ENCODE data around the gene BCAP31. TPM values are rescaled to one million over a fixed set of nuclear protein-coding genes. Genes with fewer than 3 reads are reported as not detected.

BCAP31 gene
- total RNA-seq, 1 experiment from 2014 or later: 522 TPM

GRCh38 chrX:153686711-153687110, 37.5 kb downstream of the BCAP31 start:
- H3K79me2 ChIP-seq (ENCODE audit: low read depth): no peaks in the 10 kb centered on the region
- no peaks in the 10 kb centered on the region for H3K27me3 ChIP-seq (ENCODE audit: insufficient read depth, low read depth)
- H3K27ac ChIP-seq: no peak overlapping the region
- peak overlapping the region; percentile 72; the same call in 1 of the 2 replicates for H3K4me2 ChIP-seq
- H2AFZ ChIP-seq: no peak overlapping the region
- TF ChIP-seq EZH2 (IDR thresholded peaks at IDR 0.05; ENCODE audit: low read depth) (no peak), CTCF (conservative IDR thresholded peaks at IDR 0.05) (no peak)
- CTCF ChIA-PET: interaction anchor here (0.6 kb wide), 2 partner anchors 25 to 86 kb away, joined by 3 to 6 read pairs; no protein-coding TSS in a partner anchor
- H3F3A ChIP-seq (ENCODE audit: insufficient read depth, low read depth): no peaks in the 10 kb centered on the region
- H3K4me3 ChIP-seq: no peak overlapping the region
- no peaks in the 10 kb centered on the region for H3K9me3 ChIP-seq (ENCODE audit: insufficient read depth, low read depth)
- intact Hi-C loops (cut with micrococcal nuclease; ENCODE audit: unreplicated experiment): no loop called here
- POLR2A ChIA-PET (ENCODE audit: unreplicated experiment): interaction anchor here (0.7 kb wide), 1 partner anchor 13 kb away, joined by 3 read pairs; the partner anchor contains the start of gene PNCK
- H4K20me1 ChIP-seq (ENCODE audit: insufficient read depth): no peaks in the 10 kb centered on the region
- no peaks in the 10 kb centered on the region for H3K9me2 ChIP-seq (ENCODE audit: insufficient read depth)
- no peak for DNase-seq
- no peaks in the 10 kb centered on the region for H3K36me3 ChIP-seq (ENCODE audit: low read depth)
- no peaks in the 10 kb centered on the region for H3K4me1 ChIP-seq (replicated peaks; ENCODE audit: insufficient read depth)
- no TSS peak for BruUV-seq (replicated peaks)

GRCh38 chrX:153685751-153686696, 38.2 kb downstream of the BCAP31 start:
- POLR2A ChIA-PET (ENCODE audit: unreplicated experiment): no interaction called here
- TF ChIP-seq EZH2 (IDR thresholded peaks at IDR 0.05; ENCODE audit: low read depth) (no peak), CTCF (conservative IDR thresholded peaks at IDR 0.05) (no peak)
- Histone ChIP-seq H4K20me1 (ENCODE audit: insufficient read depth) (no peaks in the 10 kb centered on the region), H3K9me2 (ENCODE audit: insufficient read depth) (no peaks in the 10 kb centered on the region), H3K36me3 (ENCODE audit: low read depth) (no peaks in the 10 kb centered on the region), H2AFZ (no peak overlapping the region), H3F3A (ENCODE audit: insufficient read depth, low read depth) (no peaks in the 10 kb centered on the region), H3K9me3 (ENCODE audit: insufficient read depth, low read depth) (no peaks in the 10 kb centered on the region), H3K4me1 (replicated peaks; ENCODE audit: insufficient read depth) (no peaks in the 10 kb centered on the region), H3K27ac (no peak overlapping the region), H3K27me3 (ENCODE audit: insufficient read depth, low read depth) (no peaks in the 10 kb centered on the region), H3K4me2 (no peak overlapping the region), H3K4me3 (no peak overlapping the region), H3K79me2 (ENCODE audit: low read depth) (no peaks in the 10 kb centered on the region)
- DNase-seq: no peak
- CTCF ChIA-PET: interaction anchor here (0.5 to 0.7 kb wide), 4 partner anchors 26 to 87 kb away, joined by 3 to 6 read pairs (median 3); no protein-coding TSS in a partner anchor
- intact Hi-C loops (cut with micrococcal nuclease; ENCODE audit: unreplicated experiment): no loop called here
- BruUV-seq (replicated peaks): no TSS peak

GRCh38 chrX:153685156-153685536, 39.0 kb downstream of the BCAP31 start:
- Histone ChIP-seq H3K4me1 (replicated peaks; ENCODE audit: insufficient read depth) (no peaks in the 10 kb centered on the region), H3K79me2 (ENCODE audit: low read depth) (no peaks in the 10 kb centered on the region), H2AFZ (no peak overlapping the region), H3K27me3 (ENCODE audit: insufficient read depth, low read depth) (peaks cover 6% of the 10 kb centered on the region), H3K27ac (no peak overlapping the region), H4K20me1 (ENCODE audit: insufficient read depth) (no peaks in the 10 kb centered on the region), H3K4me3 (no peak overlapping the region), H3K9me3 (ENCODE audit: insufficient read depth, low read depth) (no peaks in the 10 kb centered on the region), H3K9me2 (ENCODE audit: insufficient read depth) (no peaks in the 10 kb centered on the region), H3F3A (ENCODE audit: insufficient read depth, low read depth) (no peaks in the 10 kb centered on the region), H3K4me2 (no peak overlapping the region), H3K36me3 (ENCODE audit: low read depth) (no peaks in the 10 kb centered on the region)
- BruUV-seq (replicated peaks): no TSS peak
- TF ChIP-seq EZH2 (IDR thresholded peaks at IDR 0.05; ENCODE audit: low read depth) (no peak), CTCF (conservative IDR thresholded peaks at IDR 0.05) (no peak)
- POLR2A ChIA-PET (ENCODE audit: unreplicated experiment): no interaction called here
- intact Hi-C loops (cut with micrococcal nuclease; ENCODE audit: unreplicated experiment): no loop called here
- CTCF ChIA-PET: interaction anchor here (0.5 to 0.7 kb wide), 2 partner anchors 31 to 70 kb away, joined by 3 read pairs; no protein-coding TSS in a partner anchor
- DNase-seq: no peak
